Naive thymus-derived CD4-positive, alpha-beta T cell (primary cell): ENCODE results near the gene NRAS. TPM values are rescaled to one million over a fixed set of nuclear protein-coding genes. Genes with fewer than 3 reads are reported as not detected.

ENCODE experiments used
- ATAC-seq: fragments of 150-1000 bp; cut with Tn5 transposase; 2 replicates; pipeline ENCODE4 v1.10.0; 2021; ENCODE audit warnings: mild to moderate bottlenecking, moderate library complexity
- CTCF ChIA-PET: fragments of 350-600 bp; sonication (Branson Sonifier 250); formaldehyde crosslinking; loops from one replicate; lab custom pipeline; 2021; ENCODE audit warnings: antibody characterized with exemption; lab: Charles Lee
- POLR2A ChIA-PET: fragments of 350-600 bp; sonication (Branson Sonifier 250); formaldehyde crosslinking; loops from one replicate; lab custom pipeline; 2021; ENCODE audit warnings: antibody characterized with exemption, inconsistent platforms; lab: Charles Lee
- DNase-seq, 9 donors: peaks; one replicate each; pipeline versions ENCODE4 v3.0.0 to v3.0.0-alpha.2; 2020 to 2022; ENCODE audit warnings: mixed read lengths in 1 of 9
- H3K27ac ChIP-seq: one replicate; pipeline ENCODE4 v1.7.0; 2013; ENCODE audit warnings: mild to moderate bottlenecking, low read depth, low read length, moderate library complexity
- H3K27me3 ChIP-seq, 2 donors: one replicate each; pipeline ENCODE4 v1.7.0; 2013; ENCODE audit warnings: low read length in 2 of 2, mild to moderate bottlenecking in 2 of 2, moderate library complexity in 2 of 2; ENCODE audit not compliant: control insufficient read depth in 2 of 2, insufficient read depth in 2 of 2
- H3K36me3 ChIP-seq, 3 experiments: 1 replicate in 2 of 3; 2 replicates in 1 of 3; pipeline ENCODE4 v1.7.0; 2013; ENCODE audit warnings: low read length in 3 of 3, mild to moderate bottlenecking in 3 of 3, moderate library complexity in 1 of 3; ENCODE audit not compliant: insufficient read depth in 3 of 3, control insufficient read depth in 2 of 3
- H3K4me1 ChIP-seq, 2 donors: one replicate each; pipeline ENCODE4 v1.7.0; 2013; ENCODE audit warnings: low read length in 2 of 2, mild to moderate bottlenecking in 2 of 2, moderate library complexity in 1 of 2; ENCODE audit not compliant: control insufficient read depth in 2 of 2, insufficient read depth in 2 of 2
- H3K4me3 ChIP-seq: 2 replicates; pipeline ENCODE4 v1.7.0; 2013; ENCODE audit warnings: mild to moderate bottlenecking, low read length
- H3K9me3 ChIP-seq, 3 experiments: 1 replicate in 2 of 3; 2 replicates in 1 of 3; pipeline ENCODE4 v1.7.0; 2013; ENCODE audit warnings: low read length in 3 of 3; ENCODE audit not compliant: control insufficient read depth in 2 of 3
- H3K27ac Mint-ChIP-seq, 9 donors: one replicate each; pipeline ENCODE4 v1.8.0; 2020 to 2022; ENCODE audit warnings: mixed read lengths in 9 of 9, mild to moderate bottlenecking in 8 of 9, moderate library complexity in 5 of 9, inconsistent platforms in 2 of 9
- H3K27me3 Mint-ChIP-seq, 5 donors: one replicate each; pipeline ENCODE4 v1.8.0; 2021 to 2022; ENCODE audit warnings: mixed read lengths in 5 of 5, mild to moderate bottlenecking in 1 of 5
- H3K36me3 Mint-ChIP-seq, 5 donors: one replicate each; pipeline ENCODE4 v1.8.0; 2020 to 2022; ENCODE audit warnings: mixed read lengths in 5 of 5, mild to moderate bottlenecking in 3 of 5, inconsistent platforms in 1 of 5
- H3K4me1 Mint-ChIP-seq, 7 donors: one replicate each; pipeline ENCODE4 v1.8.0; 2020 to 2022; ENCODE audit warnings: mixed read lengths in 7 of 7, mild to moderate bottlenecking in 3 of 7, inconsistent platforms in 1 of 7
- H3K4me3 Mint-ChIP-seq, 10 donors: one replicate each; pipeline ENCODE4 v1.8.0; 2020 to 2022; ENCODE audit warnings: mild to moderate bottlenecking in 10 of 10, mixed read lengths in 10 of 10, moderate library complexity in 6 of 10, inconsistent platforms in 2 of 10
- H3K9me3 Mint-ChIP-seq, 11 donors: one replicate each; pipeline ENCODE4 v1.8.0; 2020 to 2022; ENCODE audit warnings: mixed read lengths in 11 of 11, mild to moderate bottlenecking in 4 of 11, inconsistent platforms in 1 of 11, moderate library complexity in 1 of 11
- intact Hi-C, 2 donors: fragments of 100-400 bp; cut with micrococcal nuclease; formaldehyde crosslinking; loops; one replicate each; pipeline ENCODE4 v1.15.1; 2023
- polyA plus RNA-seq, 2 donors: library from polyadenylated mRNA; unstranded; fragments of 300-500 nt; fragmentation: Illumina TruSeq; gene quantifications; one replicate each; pipeline ENCODE4 v1.2.3, GENCODE V29; 2021
- total RNA-seq, 6 experiments: library from RNA in 5 of 6; stranded (reverse) in 5 of 6; gene quantifications; 1 replicate in 5 of 6; 2 replicates in 1 of 6; pipeline ENCODE4 v1.2.3 and lab custom pipeline; 2021 to 2026

NRAS gene
- total and polyA plus RNA-seq, 7 experiments from 2014 or later, result 15.7 to 56.0 (median 23.4) TPM

- H3K36me3 ChIP-seq, result no peaks in the 10 kb centered on the region
- no peak for DNase-seq
- H3K4me1 ChIP-seq, result no peaks in the 10 kb centered on the region
- no peaks in the 10 kb centered on the region for H3K27me3 ChIP-seq
- Mint-ChIP-seq H3K36me3 (peaks cover 0 to 10% (median 0%) of the 10 kb centered on the region in 5 donors), H3K9me3 (no peaks in the 10 kb centered on the region), H3K4me1 (no peaks in the 10 kb centered on the region), H3K27ac (no peak overlapping the region), H3K27me3 (peaks cover 0 to 25% (median 17%) of the 10 kb centered on the region in 5 donors), H3K4me3 (no peak overlapping the region)
- no peak overlapping the region for H3K27ac ChIP-seq
- CTCF ChIA-PET, result no interaction called here
- ATAC-seq, result no peak
- H3K9me3 ChIP-seq, result no peaks in the 10 kb centered on the region
- POLR2A ChIA-PET, result no interaction called here
- no peak overlapping the region for H3K4me3 ChIP-seq
- intact Hi-C loops, result no loop called here
These were observed 56.3 kb downstream of the NRAS start for GRCh38 chr1:114660238-114660637.

Other genes with a start within 250 kb of the NRAS start
- 10 to 100 TPM; 43.8 to 57.6 (median 51.1) TPM for gene TRIM33, start 205.6 kb downstream of the NRAS start, total RNA-seq
- 10 to 100 TPM; 28.7 to 45.4 TPM for gene TRIM33, start 205.6 kb downstream of the NRAS start, polyA plus RNA-seq
- gene BCAS2, start 135.2 kb downstream of the NRAS start, total RNA-seq, result 10 to 100 TPM; 32.3 to 87.1 (median 46.0) TPM
- gene BCAS2, start 135.2 kb downstream of the NRAS start, polyA plus RNA-seq, result 100 to 1,000 TPM in 1 of 2 donors, 10 to 100 TPM in 1; 99.6 to 111 TPM
- 1 to 10 TPM in 3 of 5 experiments, under 1 TPM in 2; 0.27 to 1.6 (median 1.0) TPM for gene DENND2C, start 46.7 kb downstream of the NRAS start, total RNA-seq
- under 1 TPM; 0.28 to 0.89 TPM for gene DENND2C, start 46.7 kb downstream of the NRAS start, polyA plus RNA-seq
- not detected for gene AMPD1, start 21.2 kb downstream of the NRAS start, total RNA-seq
- gene AMPD1, start 21.2 kb downstream of the NRAS start, polyA plus RNA-seq, result not detected
- 100 to 1,000 TPM; 378 to 638 (median 561) TPM for gene CSDE1, start 41.2 kb upstream of the NRAS start, total RNA-seq
- 100 to 1,000 TPM; 354 to 409 TPM for gene CSDE1, start 41.2 kb upstream of the NRAS start, polyA plus RNA-seq
- 10 to 100 TPM; 43.4 to 69.4 (median 61.2) TPM for gene SIKE1, start 63.9 kb upstream of the NRAS start, total RNA-seq
- gene SIKE1, start 63.9 kb upstream of the NRAS start, polyA plus RNA-seq, result 10 to 100 TPM; 32.7 to 50.7 TPM
- gene SYCP1, start 138.1 kb upstream of the NRAS start, total RNA-seq, result not detected
- not detected for gene SYCP1, start 138.1 kb upstream of the NRAS start, polyA plus RNA-seq